CD4-positive, alpha-beta T cell treated with Interleukin-15 for 1 hour (primary cell): ENCODE results near the gene CLCNKB.
"Not testable (repeated sequence)": the region's sequence is repeated elsewhere in the genome, so short reads cannot be mapped to it uniquely, and the experiment has no call there.

Source experiments
- DNase-seq: peaks from one replicate; pipeline ENCODE4 v3.0.0-alpha.2; 2020

CLCNKB gene

DNA sequence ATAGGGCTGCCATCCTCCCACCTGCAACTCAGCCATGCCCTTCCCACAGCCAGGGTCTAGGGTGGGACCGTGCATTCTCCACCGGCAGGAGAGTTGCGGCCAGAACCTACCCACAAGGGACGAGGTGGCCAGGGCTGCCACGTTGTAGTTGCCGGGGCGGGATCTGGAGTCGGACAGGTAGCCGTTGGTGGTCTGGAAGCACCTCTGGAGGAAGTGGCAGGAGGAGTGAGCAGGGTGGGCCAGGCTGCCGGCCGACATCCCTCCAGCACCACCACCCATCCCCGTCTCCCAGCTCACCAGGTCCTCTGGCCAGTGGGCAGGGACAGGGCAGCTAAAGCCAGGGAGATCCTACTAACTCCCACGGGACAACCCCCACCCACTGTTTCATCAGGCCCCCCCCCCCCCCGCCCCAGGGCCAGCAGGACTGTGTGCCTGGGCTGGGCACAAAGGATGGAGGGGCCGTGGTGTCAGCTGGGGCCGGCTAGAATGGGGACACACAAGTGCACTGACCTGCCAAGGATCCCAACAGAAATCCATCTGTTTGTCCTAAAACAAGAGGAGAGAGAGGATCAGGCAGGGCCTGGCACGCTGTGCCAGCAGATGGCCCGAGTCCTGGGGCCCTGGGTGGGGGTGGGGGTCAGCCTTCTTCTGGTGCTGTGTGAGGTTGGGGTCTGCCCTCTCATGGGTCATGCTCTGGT lies 18.6 kb downstream of the CLCNKB start:
- DNase-seq: not testable (repeated sequence)

DNA sequence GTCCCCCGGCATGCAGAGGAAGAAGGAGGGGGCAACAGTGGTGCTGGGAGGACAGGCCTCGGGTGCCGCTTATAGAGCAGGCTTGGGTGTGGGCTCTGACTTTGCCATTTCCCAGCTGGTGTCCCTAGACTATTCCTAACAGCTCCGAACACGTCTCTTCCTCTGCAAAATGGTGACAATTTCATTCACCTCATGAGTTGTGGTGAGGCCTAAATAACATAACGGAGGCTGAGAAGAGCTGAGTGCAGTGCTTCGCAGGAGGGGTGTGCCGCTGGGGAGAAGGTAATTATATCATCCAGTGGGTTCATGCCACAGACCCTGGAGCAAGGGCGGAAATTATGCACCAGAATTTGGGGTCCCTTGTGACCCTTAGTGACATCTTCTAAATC lies 19.1 kb downstream of the CLCNKB start:
- not testable (repeated sequence) for DNase-seq

GRCh38 chr1:16063226-16063829 lies 19.7 kb downstream of the CLCNKB start:
- no peak for DNase-seq

DNA sequence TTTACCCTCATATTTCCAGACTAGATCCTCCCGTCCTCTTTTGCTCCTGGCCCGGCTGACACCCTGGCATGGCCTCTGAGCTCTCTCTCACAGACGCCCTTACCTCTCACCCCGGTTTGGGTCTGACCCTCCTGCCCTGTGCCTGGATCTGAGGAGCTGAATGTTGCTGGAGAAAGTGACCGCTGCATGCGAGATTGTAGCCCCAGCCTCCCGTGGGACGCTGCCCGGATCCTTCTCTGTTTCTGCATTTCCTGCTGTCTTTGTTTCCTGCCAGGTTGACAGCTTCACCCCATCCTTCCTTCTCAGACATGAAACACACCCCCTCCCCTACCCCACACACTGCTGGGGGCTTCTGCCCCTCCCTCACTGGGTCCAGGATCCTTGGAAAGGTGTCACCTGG lies 20.3 kb downstream of the CLCNKB start:
- DNase-seq: no peak

DNA sequence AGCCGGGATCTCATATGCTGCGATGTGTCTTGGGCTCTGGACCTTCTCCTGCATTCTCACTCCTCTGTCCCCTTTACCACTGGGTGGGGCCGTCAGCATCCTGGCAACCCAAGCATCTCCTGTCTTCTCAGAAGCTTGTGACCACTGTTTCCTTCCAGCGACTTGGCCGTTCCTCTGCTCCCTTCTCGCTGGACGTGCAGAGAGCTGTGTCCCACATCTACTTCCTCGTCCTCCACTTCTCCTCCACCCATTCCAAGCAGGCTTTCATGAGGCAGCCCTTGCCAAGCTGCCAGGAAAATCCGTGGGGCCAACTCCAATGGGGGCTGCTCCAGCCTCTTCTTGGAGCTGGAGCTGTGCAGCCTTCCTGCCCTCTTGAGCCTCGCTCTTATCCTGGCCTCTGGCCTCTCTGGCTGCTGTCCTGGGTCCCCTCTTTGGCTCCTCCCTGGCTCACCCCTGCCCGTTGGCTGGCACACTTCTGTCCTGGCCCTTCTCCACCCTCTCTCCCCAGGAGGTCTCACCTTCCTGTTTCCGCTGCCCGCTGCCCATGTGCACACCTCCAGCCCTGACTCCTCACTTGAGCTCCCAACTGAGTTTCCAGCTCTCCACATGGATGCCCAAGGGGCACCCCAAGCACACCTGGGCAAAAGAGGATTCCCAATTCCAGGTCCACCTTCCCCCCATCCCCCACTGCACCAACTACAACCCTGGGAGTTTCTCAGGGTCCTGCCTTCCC lies 21.1 kb downstream of the CLCNKB start:
- no peak for DNase-seq

- DNase-seq: no peak
Observed at GRCh38 chr1:16065269-16065576, 21.6 kb downstream of the CLCNKB start.

DNA sequence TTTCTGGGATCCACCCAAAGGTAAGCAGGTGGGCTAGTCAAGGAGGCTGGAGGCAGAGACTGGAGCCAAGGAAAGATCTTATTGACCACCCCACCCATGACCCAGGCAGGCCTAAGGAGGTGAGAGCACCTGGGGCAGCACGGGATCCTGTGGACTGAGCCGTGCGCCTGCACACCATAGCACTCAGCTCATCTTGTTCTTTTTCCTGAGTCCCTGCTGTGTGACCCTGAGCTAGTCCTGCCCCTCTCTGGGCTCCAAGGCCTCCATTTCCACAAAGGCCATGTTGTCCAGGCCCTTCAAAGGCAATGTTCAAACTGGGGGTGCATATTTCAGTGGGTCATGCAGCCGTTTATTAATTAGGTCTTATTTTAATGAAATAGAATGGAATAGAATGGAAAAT lies 22.7 kb downstream of the CLCNKB start:
- DNase-seq: no peak

DNA sequence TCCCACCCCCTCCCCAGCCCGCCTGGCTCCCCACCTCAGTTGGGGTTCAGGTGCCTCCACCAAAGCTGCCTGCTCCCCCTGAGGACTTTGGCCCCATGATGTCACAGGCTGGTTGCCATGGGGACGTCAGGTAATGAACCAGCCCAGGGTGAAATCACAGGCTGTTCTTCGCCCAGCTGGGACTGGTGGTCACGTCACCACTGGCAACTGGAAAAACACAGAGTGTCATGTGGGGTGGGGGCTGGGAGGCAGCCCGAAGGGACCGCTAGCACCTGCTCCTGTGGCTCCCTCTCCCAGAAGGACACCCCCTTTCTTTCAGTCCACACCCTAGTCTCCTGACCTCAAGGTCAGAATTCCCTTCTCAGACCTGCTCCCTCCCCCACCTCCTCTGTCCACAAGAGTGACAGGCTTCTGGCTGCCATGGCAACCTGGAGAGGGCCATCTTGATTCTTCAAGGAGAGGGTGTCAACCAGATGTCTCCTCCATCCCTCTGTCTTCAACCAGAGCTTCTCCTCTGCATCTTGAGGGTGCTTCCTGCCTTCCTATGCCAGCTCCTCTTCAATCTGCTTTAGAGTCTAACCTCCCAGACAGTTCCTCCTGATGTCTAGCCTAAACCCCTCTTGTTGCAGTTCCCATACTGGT lies 23.7 kb downstream of the CLCNKB start:
- DNase-seq: no peak

DNA sequence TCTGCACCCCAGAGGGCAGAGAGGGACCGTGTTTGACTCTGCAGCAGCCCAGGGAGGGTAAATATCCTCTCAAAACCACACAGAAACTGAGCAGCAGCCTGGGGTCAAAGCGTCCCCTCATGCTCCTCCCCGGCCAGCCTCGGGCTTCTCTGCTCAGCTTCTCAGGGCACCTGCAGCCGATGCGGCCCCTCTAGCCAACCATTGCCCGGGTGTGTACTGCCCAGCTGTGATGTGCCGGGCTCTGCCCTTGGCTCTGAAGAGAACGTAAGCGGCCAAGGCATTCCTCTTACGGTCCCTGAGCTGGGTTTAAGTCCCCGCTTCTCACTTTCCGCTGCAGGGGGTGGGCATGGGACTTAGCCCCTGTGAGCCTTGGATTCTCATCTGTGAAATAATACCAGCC lies 24.4 kb downstream of the CLCNKB start:
- no peak for DNase-seq

- DNase-seq: no peak
Observed at GRCh38 chr1:16068356-16069270, 25.0 kb downstream of the CLCNKB start.

DNA sequence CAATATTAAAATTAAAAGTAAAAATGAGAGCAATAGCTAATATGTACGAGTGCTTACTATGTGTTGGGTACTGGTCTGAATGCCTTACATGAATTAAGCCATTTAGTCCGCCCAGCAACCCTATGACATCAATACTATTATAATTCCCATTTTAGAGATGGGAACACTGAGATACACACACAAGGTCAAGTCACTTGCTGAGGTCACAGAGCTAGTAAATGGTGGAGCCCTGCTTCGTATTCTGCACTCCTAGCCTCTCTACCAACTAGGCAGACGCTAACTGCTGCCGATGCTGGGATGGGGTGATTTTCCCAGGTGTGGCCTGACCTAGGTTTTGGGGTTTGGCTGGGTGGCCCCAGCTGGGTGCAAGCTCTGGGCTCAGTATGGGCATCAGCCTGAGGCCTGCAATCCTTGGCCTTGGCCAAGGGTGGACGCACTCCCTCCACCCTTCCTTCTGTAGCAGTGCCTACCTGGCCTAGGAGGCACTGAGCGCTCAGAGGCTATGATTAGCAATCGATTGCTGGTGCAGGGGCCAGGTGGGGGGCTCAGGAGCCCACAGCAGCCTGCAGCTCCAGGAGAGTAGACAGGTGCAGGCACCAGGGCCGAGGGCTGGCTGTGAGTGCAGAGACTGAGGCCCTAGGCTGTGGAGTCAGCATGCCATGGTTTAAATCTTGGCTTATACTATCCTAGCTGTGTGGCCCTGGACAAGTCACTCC lies 27.2 kb downstream of the CLCNKB start:
- DNase-seq: no peak

- no peak for DNase-seq
Observed at GRCh38 chr1:16071614-16072013, 28.0 kb downstream of the CLCNKB start.

GRCh38 chr1:16072095-16072494 lies 28.5 kb downstream of the CLCNKB start:
- DNase-seq: no peak

GRCh38 chr1:16072616-16073484 lies 29.3 kb downstream of the CLCNKB start:
- no peak for DNase-seq

GRCh38 chr1:16073490-16074119 lies 30.0 kb downstream of the CLCNKB start, which contains the start of gene FAM131C:
Gene FAM131C (minus strand): TSS chr1:16073651. CDS start chr1:16073442, 209 bp downstream.
- DNase-seq: no peak

DNA sequence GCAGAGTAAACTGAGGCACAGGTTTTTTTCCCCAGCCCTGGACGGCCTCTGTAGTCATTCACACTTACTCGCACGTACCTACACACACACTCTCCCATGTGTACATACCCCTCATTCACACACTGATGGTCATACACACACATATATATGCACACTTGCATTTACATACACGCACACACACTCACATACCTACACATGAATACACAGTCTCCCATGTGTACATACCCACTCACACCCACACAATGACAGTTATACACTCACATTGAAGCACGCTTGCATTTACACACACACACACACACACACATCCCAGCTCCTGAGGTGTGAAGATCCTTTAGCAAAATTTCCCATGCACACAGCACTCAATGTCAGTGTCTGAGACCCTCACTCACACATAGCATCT lies 30.6 kb downstream of the CLCNKB start:
- DNase-seq: no peak

DNA sequence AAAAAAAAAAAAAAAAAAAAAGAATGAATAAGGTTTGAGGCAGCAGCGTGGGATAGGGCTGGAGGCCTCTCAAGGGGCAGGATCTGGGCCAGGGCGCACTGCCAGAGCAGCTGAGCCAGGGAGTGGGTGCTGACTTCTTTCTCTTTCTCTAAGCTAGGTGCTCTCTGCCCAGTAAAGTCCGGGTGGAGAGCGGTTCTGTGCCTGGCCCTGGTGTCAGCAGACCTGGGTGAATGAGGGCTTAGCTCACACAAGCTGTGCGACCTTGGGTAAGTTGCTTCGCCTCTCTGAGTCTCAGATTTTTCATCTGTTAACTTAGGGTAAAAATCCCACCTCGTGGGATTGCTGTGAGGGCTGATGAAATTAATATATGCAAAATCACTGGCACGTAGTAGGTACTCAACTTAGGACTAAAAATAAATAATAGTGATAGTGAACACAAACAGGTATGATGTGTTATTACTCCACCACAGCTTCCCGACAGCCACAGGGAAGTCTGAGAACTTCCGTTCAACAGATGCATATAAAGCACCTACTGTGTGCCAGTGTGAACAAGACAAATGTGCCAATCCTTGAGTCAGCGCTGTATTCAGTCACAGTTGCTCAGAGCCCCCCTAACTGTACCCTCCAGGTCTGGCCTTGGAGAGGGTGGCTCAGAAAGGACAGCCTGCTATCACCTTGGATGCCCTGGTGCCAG lies 31.9 kb downstream of the CLCNKB start:
- no peak for DNase-seq

DNA sequence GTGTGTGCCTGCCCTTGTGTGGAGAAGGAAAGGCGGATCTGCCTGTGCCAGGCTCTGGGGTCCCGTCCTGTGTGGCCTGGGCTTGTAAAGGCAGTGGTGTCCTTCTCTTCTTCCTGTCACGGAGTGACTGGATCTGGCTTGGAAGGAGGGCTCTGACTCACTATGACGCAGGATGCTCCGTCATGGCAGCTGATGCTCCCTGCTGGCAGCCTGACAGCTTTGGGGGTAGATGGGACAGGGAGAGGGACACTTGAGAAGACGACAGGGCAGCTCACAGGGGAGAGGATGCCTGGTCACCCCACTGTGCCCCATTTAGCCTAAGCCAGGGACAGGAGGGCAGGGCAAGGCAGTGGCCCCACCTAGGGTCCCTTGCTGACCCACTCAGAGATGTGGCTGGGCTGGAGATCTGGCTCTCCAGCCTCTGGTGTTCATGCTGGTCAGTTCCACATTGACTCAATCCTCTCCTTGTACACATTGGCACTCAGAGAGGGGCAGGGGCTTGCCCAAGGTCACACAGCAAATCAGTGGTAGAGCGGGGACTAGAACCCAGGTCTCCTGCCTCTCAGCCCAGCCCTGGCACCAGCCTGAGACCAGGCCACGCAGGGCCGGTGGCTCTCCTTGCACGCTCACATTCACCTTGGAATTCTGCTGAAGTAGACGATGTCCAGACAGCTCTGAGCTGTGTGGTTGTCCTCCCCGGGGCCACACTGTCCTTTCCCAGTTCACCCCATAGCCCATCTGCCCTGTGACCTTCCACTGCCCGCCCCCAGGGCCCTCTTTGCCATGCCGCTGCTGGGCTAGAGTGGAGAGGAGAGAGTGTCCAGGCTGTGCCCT lies 32.7 kb downstream of the CLCNKB start:
- no peak for DNase-seq

DNA sequence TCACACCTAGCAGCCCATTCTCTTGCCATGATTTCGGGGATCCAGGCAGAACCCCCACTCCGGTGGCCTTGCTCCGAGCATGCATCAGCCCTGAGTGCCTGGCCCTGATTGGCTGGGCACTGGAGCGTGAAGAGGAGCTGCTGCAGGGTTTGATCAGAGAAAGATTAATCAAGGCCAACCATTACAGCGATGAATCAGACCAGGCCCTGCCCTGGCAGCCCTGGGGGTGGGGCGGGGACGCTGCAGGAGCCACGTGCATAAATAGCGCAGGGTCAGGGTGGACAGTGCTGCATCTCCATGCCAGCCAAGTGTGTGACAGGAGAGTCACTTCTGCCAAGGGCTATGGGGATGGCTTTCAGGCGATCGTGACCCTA lies 33.3 kb downstream of the CLCNKB start:
- DNase-seq: no peak
